RWPE2 (cell line): ENCODE data around the gene RORB.

Experiments
- ATAC-seq: fragments of 200-7000 bp; cut with Tn5 transposase; 3 replicates; pipeline ENCODE4 v1.9.1; 2021; ENCODE audit warnings: low read depth
- DNase-seq: peaks from one replicate; pipeline ENCODE4 v3.0.0-alpha.2; 2020; ENCODE audit warnings: low spot score
- H3K27ac ChIP-seq: fragments of 450-650 bp; 2 replicates; pipeline ENCODE4 v1.5.1; 2017; ENCODE audit warnings: mild to moderate bottlenecking; ENCODE audit not compliant: poor library complexity, severe bottlenecking
- H3K27me3 ChIP-seq: fragments of 250-450 bp; sonication (Bioruptor Pico); 2 replicates; pipeline ENCODE4 v1.5.1; 2021; ENCODE audit warnings: mild to moderate bottlenecking, moderate library complexity; ENCODE audit not compliant: insufficient read depth, poor library complexity, severe bottlenecking
- H3K36me3 ChIP-seq: fragments of 250-450 bp; sonication (Bioruptor Pico); 2 replicates; pipeline ENCODE4 v1.5.1; 2020; ENCODE audit warnings: low read depth, mild to moderate bottlenecking, moderate library complexity
- H3K4me1 ChIP-seq: fragments of 250-450 bp; sonication (Bioruptor Pico); 2 replicates; pipeline ENCODE4 v1.5.1; 2021; ENCODE audit warnings: mild to moderate bottlenecking, moderate library complexity; ENCODE audit not compliant: insufficient read depth, poor library complexity, severe bottlenecking
- H3K4me3 ChIP-seq: fragments of 250-450 bp; sonication (Bioruptor Pico); 2 replicates; pipeline ENCODE4 v1.5.1; 2021; ENCODE audit warnings: mild to moderate bottlenecking, moderate library complexity; ENCODE audit not compliant: severe bottlenecking
- H3K9me3 ChIP-seq: fragments of 250-450 bp; sonication (Bioruptor Pico); 2 replicates; pipeline ENCODE4 v1.5.1; 2021; ENCODE audit warnings: mild to moderate bottlenecking, moderate library complexity; ENCODE audit not compliant: severe bottlenecking
- TF ChIP-seq, protein P1 (sequence below): fragments of 450-650 bp; IDR thresholded peaks from one replicate; pipeline ENCODE4 v1.5.1; 2017; ENCODE audit warnings: mild to moderate bottlenecking, moderate library complexity; ENCODE audit not compliant: poor library complexity, severe bottlenecking

Gene RORB

DNA sequence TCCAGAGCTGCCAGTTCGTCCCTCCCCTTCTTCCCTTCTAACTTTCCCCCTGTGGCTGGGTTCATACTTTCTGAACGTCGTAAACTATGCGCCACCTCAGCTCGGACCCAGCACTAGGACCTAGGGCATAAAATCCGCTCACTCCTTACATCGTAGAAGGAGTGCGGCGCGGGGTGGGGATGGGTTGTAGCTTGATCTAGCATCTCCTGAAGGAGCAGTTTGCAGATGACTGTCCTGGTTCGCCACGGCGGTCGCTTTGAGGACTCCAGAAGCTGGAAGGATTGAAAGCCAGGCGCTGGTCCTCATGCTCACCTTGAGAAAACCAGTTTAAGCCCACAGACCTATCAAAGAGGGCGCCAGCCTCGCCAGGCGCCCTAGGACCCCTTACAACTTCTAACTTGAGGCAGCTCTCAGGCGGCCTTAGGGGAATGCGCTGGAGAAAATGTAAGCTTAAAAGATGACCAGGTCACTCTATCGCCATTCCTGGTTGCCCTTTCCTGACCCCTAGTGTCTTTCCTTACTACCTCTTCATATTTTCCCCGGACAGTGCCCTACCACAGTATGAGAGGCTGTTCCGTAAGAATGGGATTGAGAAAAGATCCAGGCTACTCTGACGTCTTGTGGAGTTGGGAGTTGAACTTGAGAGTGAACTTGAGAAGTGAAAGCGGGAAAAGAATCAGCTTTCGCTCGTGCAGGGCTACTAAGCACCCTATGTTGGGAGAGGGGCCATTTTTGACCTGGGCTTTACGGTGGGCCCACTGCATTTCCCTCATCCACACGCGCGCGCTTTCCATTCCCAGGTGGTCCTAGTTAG, 2.8 kb downstream of the RORB start:
- H3K27me3 ChIP-seq: peaks cover 83% of the 10 kb centered on the region
- H3K36me3 ChIP-seq: no peaks in the 10 kb centered on the region
- ATAC-seq (no peak), DNase-seq (no peak)
- TF ChIP-seq, protein P1, sequence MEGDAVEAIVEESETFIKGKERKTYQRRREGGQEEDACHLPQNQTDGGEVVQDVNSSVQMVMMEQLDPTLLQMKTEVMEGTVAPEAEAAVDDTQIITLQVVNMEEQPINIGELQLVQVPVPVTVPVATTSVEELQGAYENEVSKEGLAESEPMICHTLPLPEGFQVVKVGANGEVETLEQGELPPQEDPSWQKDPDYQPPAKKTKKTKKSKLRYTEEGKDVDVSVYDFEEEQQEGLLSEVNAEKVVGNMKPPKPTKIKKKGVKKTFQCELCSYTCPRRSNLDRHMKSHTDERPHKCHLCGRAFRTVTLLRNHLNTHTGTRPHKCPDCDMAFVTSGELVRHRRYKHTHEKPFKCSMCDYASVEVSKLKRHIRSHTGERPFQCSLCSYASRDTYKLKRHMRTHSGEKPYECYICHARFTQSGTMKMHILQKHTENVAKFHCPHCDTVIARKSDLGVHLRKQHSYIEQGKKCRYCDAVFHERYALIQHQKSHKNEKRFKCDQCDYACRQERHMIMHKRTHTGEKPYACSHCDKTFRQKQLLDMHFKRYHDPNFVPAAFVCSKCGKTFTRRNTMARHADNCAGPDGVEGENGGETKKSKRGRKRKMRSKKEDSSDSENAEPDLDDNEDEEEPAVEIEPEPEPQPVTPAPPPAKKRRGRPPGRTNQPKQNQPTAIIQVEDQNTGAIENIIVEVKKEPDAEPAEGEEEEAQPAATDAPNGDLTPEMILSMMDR: no peak
- no peak overlapping the region for H3K4me3 ChIP-seq
- no peak overlapping the region for H3K27ac ChIP-seq
- H3K9me3 ChIP-seq: no peaks in the 10 kb centered on the region
- H3K4me1 ChIP-seq: no peaks in the 10 kb centered on the region

DNA sequence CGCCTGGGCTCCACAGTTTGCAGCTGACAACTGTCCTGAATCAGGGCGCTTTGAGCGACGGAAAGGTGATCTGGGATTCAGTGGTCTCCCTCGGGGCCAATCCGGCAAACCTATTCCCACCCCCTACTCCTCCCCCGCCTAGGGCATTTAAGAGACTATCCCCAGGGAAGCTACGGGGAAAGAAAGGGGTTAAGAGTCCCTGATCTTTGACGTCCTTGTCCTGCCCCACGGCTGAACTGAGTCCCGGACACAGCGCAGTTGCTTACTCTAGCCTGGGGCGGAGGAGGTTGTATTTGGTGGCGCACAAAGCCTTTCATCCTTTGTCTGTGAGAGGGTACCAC, 3.4 kb downstream of the RORB start:
- H3K27ac ChIP-seq: no peak overlapping the region
- no peak overlapping the region for H3K4me3 ChIP-seq
- H3K27me3 ChIP-seq: peaks cover 78% of the 10 kb centered on the region
- TF ChIP-seq, protein P1: no peak
- ATAC-seq (no peak), DNase-seq (no peak)
- H3K9me3 ChIP-seq: no peaks in the 10 kb centered on the region
- H3K4me1 ChIP-seq: no peaks in the 10 kb centered on the region
- no peaks in the 10 kb centered on the region for H3K36me3 ChIP-seq

DNA sequence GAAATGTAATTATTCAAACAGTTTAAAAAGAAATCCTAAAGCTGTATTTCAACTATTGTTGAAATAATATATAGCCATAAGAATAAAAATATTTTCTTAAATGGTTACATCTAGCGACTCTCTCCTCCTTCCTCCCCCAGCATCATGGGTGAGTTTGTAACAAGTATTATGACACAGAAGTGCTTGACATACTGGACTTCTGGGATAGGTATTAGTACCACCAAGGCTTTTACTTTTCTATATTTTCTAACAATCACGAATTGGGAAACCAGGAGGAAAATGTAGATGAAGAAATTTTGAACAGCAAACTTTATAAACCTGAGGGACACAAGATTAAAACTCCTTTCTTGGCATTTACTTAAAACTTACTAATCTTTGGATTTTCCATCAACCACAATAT, 4.4 kb downstream of the RORB start:
- no peak for DNase-seq
- Histone ChIP-seq H3K27me3 (peaks cover 68% of the 10 kb centered on the region), H3K9me3 (no peaks in the 10 kb centered on the region), H3K27ac (no peak overlapping the region), H3K36me3 (no peaks in the 10 kb centered on the region), H3K4me3 (no peak overlapping the region), H3K4me1 (no peaks in the 10 kb centered on the region)
- ATAC-seq: no peak
- TF ChIP-seq, protein P1: no peak

DNA sequence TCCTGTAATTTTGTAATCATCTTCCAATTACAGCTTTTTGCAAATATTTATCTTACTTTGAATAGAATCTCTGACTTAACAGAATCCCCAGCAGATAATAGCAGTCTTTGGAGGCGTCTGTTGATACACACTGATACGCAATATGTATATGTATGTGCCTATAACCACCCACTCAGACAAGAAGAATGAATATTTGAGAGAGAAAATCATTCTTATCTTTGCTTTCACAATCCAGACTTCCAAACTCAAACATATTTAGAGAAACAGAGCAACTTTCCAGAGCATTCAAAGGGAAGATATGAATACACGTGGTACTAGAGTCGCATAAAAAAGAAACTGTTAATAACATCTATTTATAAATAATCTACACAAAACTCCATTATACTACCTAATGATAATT, 6.1 kb downstream of the RORB start:
- TF ChIP-seq, protein P1: no peak
- Histone ChIP-seq H3K4me1 (no peaks in the 10 kb centered on the region), H3K27me3 (peaks cover 55% of the 10 kb centered on the region), H3K27ac (no peak overlapping the region), H3K36me3 (no peaks in the 10 kb centered on the region), H3K4me3 (no peak overlapping the region), H3K9me3 (no peaks in the 10 kb centered on the region)
- ATAC-seq (no peak), DNase-seq (no peak)

DNA sequence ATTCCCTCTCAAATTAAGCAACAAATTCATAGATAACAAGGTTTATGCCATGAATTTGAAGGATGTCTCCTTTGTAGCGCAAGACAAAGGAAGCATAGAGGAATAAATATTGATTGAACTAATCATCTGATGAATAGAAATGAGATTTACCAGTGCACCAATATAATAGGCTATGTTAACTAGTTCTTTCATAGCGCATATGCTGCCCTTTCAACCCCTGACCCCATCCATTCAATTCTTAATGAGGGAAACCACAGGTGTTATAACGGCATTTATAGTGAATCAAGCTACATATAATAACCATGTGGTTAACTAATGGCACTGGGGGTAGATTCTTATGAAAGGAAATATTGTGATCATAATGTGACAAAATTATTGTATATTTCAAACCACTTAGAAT, 6.5 kb downstream of the RORB start:
- Histone ChIP-seq H3K27ac (no peak overlapping the region), H3K9me3 (no peaks in the 10 kb centered on the region), H3K36me3 (no peaks in the 10 kb centered on the region), H3K27me3 (peaks cover 53% of the 10 kb centered on the region), H3K4me1 (no peaks in the 10 kb centered on the region), H3K4me3 (no peak overlapping the region)
- no peak for DNase-seq
- ATAC-seq: no peak
- TF ChIP-seq, protein P1: no peak
